ENCODE measurements around the gene PLCB3. TPM values are rescaled to one million over a fixed set of nuclear protein-coding genes. Genes with fewer than 3 reads are reported as not detected.

PLCB3 gene
- total RNA-seq, 1 experiment from 2014 or later: 34.6 TPM

DNA sequence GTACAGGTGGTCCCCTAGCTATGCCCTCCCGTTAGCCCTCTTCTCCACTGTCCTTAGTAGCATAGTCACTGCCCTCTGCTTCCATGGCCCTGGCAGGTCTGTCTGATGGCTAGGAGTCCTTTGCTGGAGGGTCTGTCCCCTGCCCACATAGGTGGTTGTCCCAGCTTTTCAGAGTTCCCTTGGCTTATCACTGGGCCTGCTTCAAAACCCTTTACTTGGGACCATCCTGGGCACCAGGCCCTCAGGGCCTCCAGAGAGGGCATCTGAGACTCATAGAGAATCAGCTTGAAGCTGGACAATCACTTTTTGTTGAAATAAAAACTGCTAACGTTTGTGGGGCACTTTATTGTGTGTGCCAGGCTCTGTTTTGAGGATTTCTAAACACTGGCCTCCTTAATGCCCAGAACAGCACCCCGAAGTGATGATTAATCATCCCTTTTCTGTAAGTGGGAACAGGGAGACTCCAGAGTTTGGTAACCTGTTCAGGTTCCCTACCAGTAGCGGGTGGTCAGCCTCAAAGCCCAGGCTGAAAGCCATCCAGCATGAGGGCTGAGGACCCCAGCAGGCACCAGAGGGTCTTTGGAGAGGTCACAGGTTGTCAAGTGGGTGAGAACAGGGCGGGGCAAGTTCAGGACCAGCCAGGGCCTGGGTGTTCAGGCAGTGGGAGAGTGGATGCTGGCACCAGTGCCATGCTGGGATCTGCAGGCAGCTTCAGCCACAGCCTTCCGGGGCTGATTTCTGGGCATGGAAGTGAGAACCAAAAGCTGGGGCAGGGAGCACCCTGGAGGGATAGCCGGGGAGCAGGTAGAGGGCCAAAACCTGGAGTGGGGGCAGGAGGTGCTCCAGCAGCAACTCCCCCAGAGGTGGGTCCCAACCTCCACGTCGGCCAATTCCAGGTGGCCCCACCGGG, 39.3 kb downstream of the PLCB3 start:
- ChIA-PET CTCF (interaction anchor here (0.6 to 9.9 kb wide), 3 partner anchors 12 to 803 kb away, joined by 3 to 96 read pairs (median 4); partner anchors contain the start of gene CATSPERZ), POLR2A (interaction anchor here (0.6 to 1.5 kb wide), 3 partner anchors 21 to 47 kb away, joined by 3 to 8 read pairs (median 4); partner anchors contain the start of gene PRDX5)
- Mint-ChIP-seq H3K36me3 (ENCODE audit: insufficient read depth, unreplicated experiment) (peaks cover 13% of the 10 kb centered on the region), H3K9me3 (ENCODE audit: unreplicated experiment) (no peaks in the 10 kb centered on the region), H3K4me1 (ENCODE audit: insufficient read depth, unreplicated experiment) (peaks cover 15% of the 10 kb centered on the region), H3K4me3 (ENCODE audit: unreplicated experiment) (no peak overlapping the region), H3K27ac (ENCODE audit: low read depth, unreplicated experiment) (no peak overlapping the region), H3K27me3 (ENCODE audit: insufficient read depth, unreplicated experiment) (peaks cover 11% of the 10 kb centered on the region)
- intact Hi-C loops (cut with micrococcal nuclease): no loop called here
- DNase-seq (ENCODE audit: unreplicated experiment): no peak
- no TSS peak for BruUV-seq (replicated peaks)
- TF ChIP-seq, protein P1, sequence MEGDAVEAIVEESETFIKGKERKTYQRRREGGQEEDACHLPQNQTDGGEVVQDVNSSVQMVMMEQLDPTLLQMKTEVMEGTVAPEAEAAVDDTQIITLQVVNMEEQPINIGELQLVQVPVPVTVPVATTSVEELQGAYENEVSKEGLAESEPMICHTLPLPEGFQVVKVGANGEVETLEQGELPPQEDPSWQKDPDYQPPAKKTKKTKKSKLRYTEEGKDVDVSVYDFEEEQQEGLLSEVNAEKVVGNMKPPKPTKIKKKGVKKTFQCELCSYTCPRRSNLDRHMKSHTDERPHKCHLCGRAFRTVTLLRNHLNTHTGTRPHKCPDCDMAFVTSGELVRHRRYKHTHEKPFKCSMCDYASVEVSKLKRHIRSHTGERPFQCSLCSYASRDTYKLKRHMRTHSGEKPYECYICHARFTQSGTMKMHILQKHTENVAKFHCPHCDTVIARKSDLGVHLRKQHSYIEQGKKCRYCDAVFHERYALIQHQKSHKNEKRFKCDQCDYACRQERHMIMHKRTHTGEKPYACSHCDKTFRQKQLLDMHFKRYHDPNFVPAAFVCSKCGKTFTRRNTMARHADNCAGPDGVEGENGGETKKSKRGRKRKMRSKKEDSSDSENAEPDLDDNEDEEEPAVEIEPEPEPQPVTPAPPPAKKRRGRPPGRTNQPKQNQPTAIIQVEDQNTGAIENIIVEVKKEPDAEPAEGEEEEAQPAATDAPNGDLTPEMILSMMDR (IDR thresholded peaks at IDR 0.05; ENCODE audit: unreplicated experiment): no peak

- Mint-ChIP-seq H3K36me3 (ENCODE audit: insufficient read depth, unreplicated experiment) (peaks cover 9% of the 10 kb centered on the region), H3K4me3 (ENCODE audit: unreplicated experiment) (no peak within 1 kb of the TSS), H3K27me3 (ENCODE audit: insufficient read depth, unreplicated experiment) (peaks cover 11% of the 10 kb centered on the region), H3K4me1 (ENCODE audit: insufficient read depth, unreplicated experiment) (peaks cover 14% of the 10 kb centered on the region), H3K27ac (ENCODE audit: low read depth, unreplicated experiment) (no peak within 1 kb of the TSS), H3K9me3 (ENCODE audit: unreplicated experiment) (no peaks in the 10 kb centered on the region)
- DNase-seq (ENCODE audit: unreplicated experiment): no peak
- POLR2A ChIA-PET: no interaction called here
- CTCF ChIA-PET: no interaction called here
- BruUV-seq (replicated peaks): no TSS peak
- TF ChIP-seq, protein P1 (IDR thresholded peaks at IDR 0.05; ENCODE audit: unreplicated experiment): no peak
- intact Hi-C loops (cut with micrococcal nuclease): no loop called here
Measured at GRCh38 chr11:64291262-64291751, 40.0 kb downstream of the PLCB3 start, which contains the start of gene KCNK4. KCNK4 (plus strand) TSS chr11:64291302; CDS start chr11:64293019, 1,717 bp downstream.

DNA sequence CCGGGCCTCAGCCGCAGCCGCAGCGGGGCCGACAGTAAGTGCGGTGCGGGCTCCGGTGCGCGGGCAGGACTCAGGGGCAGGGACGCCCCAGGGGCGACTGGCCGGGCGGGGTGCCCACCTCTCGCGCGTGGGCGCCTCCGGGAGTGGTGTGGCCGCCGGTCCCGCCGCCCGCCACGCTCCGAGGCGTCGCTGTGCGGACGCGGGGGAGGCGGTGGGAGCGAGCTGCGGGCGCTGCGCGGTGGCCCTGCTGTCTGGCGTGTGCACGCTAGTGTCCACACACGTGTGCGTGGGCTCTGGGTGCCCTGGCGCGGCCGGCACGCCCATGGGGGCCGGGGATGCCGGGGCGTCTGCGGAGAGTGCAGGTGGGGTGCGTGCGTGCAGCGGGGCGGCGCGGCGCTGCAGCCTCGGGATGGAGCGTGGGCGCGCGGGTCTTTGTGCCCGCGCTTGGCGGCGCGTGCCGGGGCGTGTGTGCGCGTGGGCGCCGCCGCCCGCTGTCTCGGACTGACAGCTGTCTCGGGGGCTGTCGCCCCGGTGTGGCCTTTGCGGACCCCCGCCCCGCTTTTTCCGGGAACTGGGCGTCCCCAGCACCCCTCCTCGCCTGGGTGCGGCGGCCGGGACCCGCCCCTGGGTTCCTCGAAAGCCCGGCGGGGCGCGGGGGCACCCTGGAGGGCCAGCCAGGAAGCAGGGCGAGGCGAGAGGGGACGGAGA, 40.6 kb downstream of the PLCB3 start:
- Mint-ChIP-seq H3K36me3 (ENCODE audit: insufficient read depth, unreplicated experiment) (peaks cover 6% of the 10 kb centered on the region), H3K4me3 (ENCODE audit: unreplicated experiment) (no peak overlapping the region), H3K27ac (ENCODE audit: low read depth, unreplicated experiment) (no peak overlapping the region), H3K9me3 (ENCODE audit: unreplicated experiment) (no peaks in the 10 kb centered on the region), H3K27me3 (ENCODE audit: insufficient read depth, unreplicated experiment) (peaks cover 11% of the 10 kb centered on the region), H3K4me1 (ENCODE audit: insufficient read depth, unreplicated experiment) (peaks cover 11% of the 10 kb centered on the region)
- intact Hi-C loops (cut with micrococcal nuclease): no loop called here
- ChIA-PET POLR2A (no interaction called here), CTCF (interaction anchor here (0.6 to 1.9 kb wide), 3 partner anchors 9 to 63 kb away, joined by 3 to 14 read pairs (median 4); no protein-coding TSS in a partner anchor)
- no peak for DNase-seq (ENCODE audit: unreplicated experiment)
- TF ChIP-seq, protein P1 (IDR thresholded peaks at IDR 0.05; ENCODE audit: unreplicated experiment): no peak
- no TSS peak for BruUV-seq (replicated peaks)
